Vagina (tissue), 2 donors: ENCODE measurements around the gene HSD17B8. TPM values are rescaled to one million over a fixed set of nuclear protein-coding genes. Genes with fewer than 3 reads are reported as not detected.
A peak's percentile ranks its signal among the peaks of the same experiment; 100 is the strongest.

Source experiments
- DNase-seq, 2 donors: peaks; one replicate each; pipeline ENCODE4 v3.0.0-alpha.2; 2017; ENCODE audit errors: extremely low spot score in 2 of 2
- H3K27ac ChIP-seq: fragments of 200-600 bp; sonication (generic); one replicate; pipeline ENCODE4 v1.5.1; 2019
- H3K27me3 ChIP-seq: fragments of 200-600 bp; sonication (generic); one replicate; pipeline ENCODE4 v1.5.1; 2019
- H3K36me3 ChIP-seq, 2 donors: fragments of 200-600 bp; sonication (generic); one replicate each; pipeline ENCODE4 v1.5.1; 2017 to 2019
- H3K4me1 ChIP-seq: fragments of 200-600 bp; sonication (generic); one replicate; pipeline ENCODE4 v1.5.1; 2019
- H3K4me3 ChIP-seq, 2 donors: fragments of 200-600 bp; sonication (generic); 1 replicate in 1 of 2; 2 replicates in 1 of 2; pipeline ENCODE4 v1.5.1; 2016 to 2019
- H3K9me3 ChIP-seq: fragments of 200-600 bp; sonication (generic); one replicate; pipeline ENCODE4 v1.5.1; 2019
- POLR2A ChIP-seq, 2 donors: fragments of 450-650 bp; IDR thresholded peaks; one replicate each; pipeline ENCODE4 v1.6.1; 2017; ENCODE audit warnings: antibody characterized with exemption in 2 of 2, mild to moderate bottlenecking in 2 of 2, moderate library complexity in 2 of 2
- POLR2AphosphoS5 ChIP-seq, 2 donors: sonication (generic); formaldehyde crosslinking; IDR thresholded peaks; one replicate each; pipeline ENCODE4 v1.9.0; 2017; ENCODE audit warnings: antibody characterized with exemption in 2 of 2, mild to moderate bottlenecking in 2 of 2, low read depth in 1 of 2; ENCODE audit not compliant: insufficient read depth in 1 of 2
- intact Hi-C: fragments of 100-400 bp; cut with DNase I; formaldehyde crosslinking; loops from one replicate; pipeline ENCODE4 v1.15.1; 2023
- total RNA-seq: library from RNA; depleted of rRNA; stranded (reverse); fragments of >200 nt; gene quantifications from one replicate; pipeline ENCODE4 v1.2.3, GENCODE V29; 2016
- TF ChIP-seq, protein P1 (sequence below), 3 experiments: fragments of 450-650 bp in 2 of 3; fragments of 200-600 bp in 1 of 3; sonication (generic) in 1 of 3; IDR thresholded peaks; one replicate each; pipeline ENCODE4 v1.5.1; 2017 to 2019; ENCODE audit warnings: antibody characterized with exemption in 3 of 3, mild to moderate bottlenecking in 2 of 3, moderate library complexity in 2 of 3

Gene HSD17B8
- 17.7 TPM for total RNA-seq

DNA sequence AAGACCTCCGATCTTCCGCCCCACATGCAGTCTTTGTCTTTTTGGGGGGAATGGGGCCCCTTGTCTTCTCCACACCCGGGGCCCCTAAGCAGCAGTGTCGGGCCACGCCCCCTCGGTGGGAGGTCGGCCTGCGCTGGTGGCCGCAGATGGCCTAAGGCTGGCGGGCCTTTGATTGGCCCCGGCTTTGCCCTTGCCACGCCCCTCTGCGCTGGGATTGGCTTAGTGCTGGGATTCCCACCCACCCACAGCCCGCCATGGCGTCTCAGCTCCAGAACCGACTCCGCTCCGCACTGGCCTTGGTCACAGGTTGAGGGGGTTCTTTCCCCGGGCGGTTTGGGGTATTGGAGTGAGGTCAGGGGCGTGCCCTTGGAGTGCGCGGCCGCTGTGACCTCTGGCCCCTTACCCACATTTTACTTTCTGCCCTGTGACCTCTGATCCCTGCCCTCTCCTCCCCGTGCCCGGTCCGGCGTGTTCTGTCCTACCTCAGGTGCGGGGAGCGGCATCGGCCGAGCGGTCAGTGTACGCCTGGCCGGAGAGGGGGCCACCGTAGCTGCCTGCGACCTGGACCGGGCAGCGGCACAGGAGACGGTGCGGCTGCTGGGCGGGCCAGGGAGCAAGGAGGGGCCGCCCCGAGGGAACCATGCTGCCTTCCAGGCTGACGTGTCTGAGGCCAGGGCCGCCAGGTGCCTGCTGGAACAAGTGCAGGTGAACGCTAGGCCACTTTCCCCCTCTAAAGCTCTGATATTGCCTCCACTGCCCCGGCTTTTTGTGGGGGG, at the start of gene HSD17B8:
Gene HSD17B8 (plus strand): TSS at position 241 of the 776 bp plus-strand sequence. CDS start 14 bp downstream, at position 255.
- Histone ChIP-seq H3K27ac (peak within 1 kb of the TSS; percentile 36), H3K4me3 (peak within 1 kb of the TSS; percentile 52), H3K27me3 (no peaks in the 10 kb centered on the region), H3K9me3 (no peaks in the 10 kb centered on the region), H3K4me1 (peaks cover 68% of the 10 kb centered on the region), H3K36me3 (peaks cover 0 to 22% of the 10 kb centered on the region in 2 donors)
- DNase-seq, result no peak
- intact Hi-C loops, result loop anchor here (5.0 to 10.0 kb wide), 2 partner anchors 68 to 1020 kb away; partner anchors contain the start of genes AGER, RPS18 and VPS52
- TF ChIP-seq, protein P1, sequence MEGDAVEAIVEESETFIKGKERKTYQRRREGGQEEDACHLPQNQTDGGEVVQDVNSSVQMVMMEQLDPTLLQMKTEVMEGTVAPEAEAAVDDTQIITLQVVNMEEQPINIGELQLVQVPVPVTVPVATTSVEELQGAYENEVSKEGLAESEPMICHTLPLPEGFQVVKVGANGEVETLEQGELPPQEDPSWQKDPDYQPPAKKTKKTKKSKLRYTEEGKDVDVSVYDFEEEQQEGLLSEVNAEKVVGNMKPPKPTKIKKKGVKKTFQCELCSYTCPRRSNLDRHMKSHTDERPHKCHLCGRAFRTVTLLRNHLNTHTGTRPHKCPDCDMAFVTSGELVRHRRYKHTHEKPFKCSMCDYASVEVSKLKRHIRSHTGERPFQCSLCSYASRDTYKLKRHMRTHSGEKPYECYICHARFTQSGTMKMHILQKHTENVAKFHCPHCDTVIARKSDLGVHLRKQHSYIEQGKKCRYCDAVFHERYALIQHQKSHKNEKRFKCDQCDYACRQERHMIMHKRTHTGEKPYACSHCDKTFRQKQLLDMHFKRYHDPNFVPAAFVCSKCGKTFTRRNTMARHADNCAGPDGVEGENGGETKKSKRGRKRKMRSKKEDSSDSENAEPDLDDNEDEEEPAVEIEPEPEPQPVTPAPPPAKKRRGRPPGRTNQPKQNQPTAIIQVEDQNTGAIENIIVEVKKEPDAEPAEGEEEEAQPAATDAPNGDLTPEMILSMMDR (IDR thresholded peaks at IDR 0.05), result no peak
- TF ChIP-seq POLR2AphosphoS5 (IDR thresholded peaks at IDR 0.05; ENCODE audit: insufficient read depth in 1 of 2, low read depth in 1 of 2), result peak; percentile 63 to 70
- peak in 1 of 2 donors; percentile 15 for TF ChIP-seq POLR2A (IDR thresholded peaks at IDR 0.05)

DNA sequence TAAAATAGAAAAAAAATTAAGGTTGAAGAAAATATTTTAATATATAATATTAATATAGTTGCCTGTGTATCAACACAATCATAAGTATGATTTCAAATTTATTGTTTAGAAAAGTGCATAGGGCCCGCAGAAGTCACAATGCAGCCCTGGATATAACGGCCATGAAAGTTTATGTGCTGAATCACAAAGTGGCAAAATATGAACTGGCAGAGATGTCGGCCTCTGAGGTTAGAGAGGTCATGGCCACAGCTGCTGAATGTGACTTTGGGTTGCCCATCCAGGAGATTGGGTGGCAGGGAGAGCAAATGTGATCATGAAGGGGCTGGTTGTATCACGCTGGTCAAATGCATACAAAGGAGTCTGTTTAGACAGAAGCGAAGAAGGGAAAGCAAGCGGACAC, 47.9 kb upstream of the HSD17B8 start:
- intact Hi-C loops, result no loop called here
- Histone ChIP-seq H3K9me3 (no peaks in the 10 kb centered on the region), H3K4me1 (peaks cover 11% of the 10 kb centered on the region), H3K36me3 (no peaks in the 10 kb centered on the region), H3K4me3 (no peak overlapping the region), H3K27me3 (no peaks in the 10 kb centered on the region), H3K27ac (no peak overlapping the region)
- TF ChIP-seq POLR2A (IDR thresholded peaks at IDR 0.05), result no peak
- TF ChIP-seq POLR2AphosphoS5 (IDR thresholded peaks at IDR 0.05; ENCODE audit: insufficient read depth in 1 of 2, low read depth in 1 of 2), result no peak
- TF ChIP-seq, protein P1 (IDR thresholded peaks at IDR 0.05), result no peak
- DNase-seq, result no peak

DNA sequence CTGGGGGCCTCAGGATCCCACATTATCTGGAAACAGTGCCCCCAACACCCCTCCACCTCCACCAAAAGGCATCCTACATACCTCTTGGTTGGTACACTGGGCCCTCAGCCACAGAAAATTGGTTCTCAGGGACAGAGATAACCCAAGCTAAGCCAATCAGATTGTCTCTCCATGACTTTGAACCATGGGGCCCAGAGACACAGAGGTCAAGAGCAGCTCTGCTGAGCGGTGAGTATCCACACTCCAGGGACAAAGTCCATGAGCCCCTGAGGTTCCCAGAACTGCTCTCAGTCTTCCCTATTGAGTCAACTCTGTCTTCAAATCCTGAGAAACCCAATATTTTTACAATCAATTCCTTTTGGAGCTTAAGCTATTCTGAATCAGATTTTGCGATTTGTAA, 47.5 kb upstream of the HSD17B8 start:
- no peak overlapping the region for H3K4me3 ChIP-seq
- no peaks in the 10 kb centered on the region for H3K36me3 ChIP-seq
- H3K27me3 ChIP-seq, result no peaks in the 10 kb centered on the region
- H3K4me1 ChIP-seq, result peaks cover 15% of the 10 kb centered on the region
- H3K27ac ChIP-seq, result no peak overlapping the region
- TF ChIP-seq, protein P1 (IDR thresholded peaks at IDR 0.05), result no peak
- TF ChIP-seq POLR2A (IDR thresholded peaks at IDR 0.05) (no peak), POLR2AphosphoS5 (IDR thresholded peaks at IDR 0.05; ENCODE audit: insufficient read depth in 1 of 2, low read depth in 1 of 2) (no peak)
- intact Hi-C loops, result no loop called here
- DNase-seq, result peak in 1 of 2 donors; percentile 20
- H3K9me3 ChIP-seq, result no peaks in the 10 kb centered on the region

DNA sequence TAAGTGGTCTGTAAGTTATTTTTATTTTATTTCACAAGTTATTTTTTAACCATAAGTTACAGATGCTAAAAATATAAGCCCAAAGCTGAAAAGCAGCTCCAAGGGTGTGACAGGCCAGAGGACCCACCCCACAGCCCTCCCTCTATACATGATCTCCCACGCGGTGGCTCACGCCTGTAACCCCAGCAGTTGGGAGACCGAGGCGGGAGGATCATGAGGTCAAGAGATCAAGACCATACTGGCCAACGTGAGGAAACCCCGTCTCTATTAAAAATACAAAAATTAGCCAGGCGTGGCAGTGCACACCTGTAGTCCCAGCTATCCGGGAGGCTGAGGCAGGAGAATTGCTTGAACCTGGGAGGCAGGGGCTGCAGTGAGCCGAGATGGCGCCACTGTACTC, 44.4 kb upstream of the HSD17B8 start:
- Histone ChIP-seq H3K9me3 (no peaks in the 10 kb centered on the region), H3K27me3 (no peaks in the 10 kb centered on the region), H3K27ac (no peak overlapping the region), H3K4me3 (no peak overlapping the region), H3K4me1 (peaks cover 18% of the 10 kb centered on the region), H3K36me3 (no peaks in the 10 kb centered on the region)
- intact Hi-C loops, result loop anchor here (5.0 to 10.0 kb wide), 2 partner anchors 87 to 275 kb away; no protein-coding TSS in a partner anchor
- TF ChIP-seq, protein P1 (IDR thresholded peaks at IDR 0.05), result no peak
- TF ChIP-seq POLR2AphosphoS5 (IDR thresholded peaks at IDR 0.05; ENCODE audit: insufficient read depth in 1 of 2, low read depth in 1 of 2), result no peak
- no peak for TF ChIP-seq POLR2A (IDR thresholded peaks at IDR 0.05)
- DNase-seq, result no peak
